Uterus (tissue), 2 donors: Measurements from ENCODE around the gene GPX4.

ENCODE experiments used
- CTCF ChIP-seq, 4 experiments: fragments of 200-600 bp in 2 of 4; fragments of 450-650 bp in 2 of 4; sonication (generic) in 2 of 4; IDR thresholded peaks; one replicate each; pipeline ENCODE4 v1.5.1; 2016 to 2019; ENCODE audit warnings: antibody characterized with exemption in 4 of 4, mild to moderate bottlenecking in 2 of 4, moderate library complexity in 1 of 4
- POLR2A ChIP-seq, 2 donors: fragments of 450-650 bp; IDR thresholded peaks; one replicate each; pipeline ENCODE4 v1.6.1; 2016; ENCODE audit warnings: antibody characterized with exemption in 2 of 2, mild to moderate bottlenecking in 1 of 2, moderate library complexity in 1 of 2

GRCh38 chr19:1062387-1063029 is 41.3 kb upstream of the GPX4 start:
- TF ChIP-seq POLR2A (IDR thresholded peaks at IDR 0.05) (no peak), CTCF (IDR thresholded peaks at IDR 0.05) (no peak)
